NCI-H345 (cell line): ENCODE data around the gene HIVEP3.

ENCODE experiments used
- DNase-seq: peaks from one replicate; lab custom pipeline; 2025; lab: John Stamatoyannopoulos, UW

The HIVEP3 gene

GRCh38 chr1:41664861-41665640, 253.7 kb downstream of the HIVEP3 start:
- no peak for DNase-seq

GRCh38 chr1:41663671-41664400, 254.9 kb downstream of the HIVEP3 start:
- DNase-seq: no peak

GRCh38 chr1:41662765-41663437, 255.8 kb downstream of the HIVEP3 start:
- DNase-seq: peak; percentile 41

- peak; percentile 19 for DNase-seq
Observed at GRCh38 chr1:41662061-41662764, 256.5 kb downstream of the HIVEP3 start.

- DNase-seq: no peak
Observed at GRCh38 chr1:41661428-41662060, 257.2 kb downstream of the HIVEP3 start.

- no peak for DNase-seq
Observed at GRCh38 chr1:41660570-41661427, 257.9 kb downstream of the HIVEP3 start.

- DNase-seq: no peak
Observed at GRCh38 chr1:41659903-41660302, 258.8 kb downstream of the HIVEP3 start.

DNA sequence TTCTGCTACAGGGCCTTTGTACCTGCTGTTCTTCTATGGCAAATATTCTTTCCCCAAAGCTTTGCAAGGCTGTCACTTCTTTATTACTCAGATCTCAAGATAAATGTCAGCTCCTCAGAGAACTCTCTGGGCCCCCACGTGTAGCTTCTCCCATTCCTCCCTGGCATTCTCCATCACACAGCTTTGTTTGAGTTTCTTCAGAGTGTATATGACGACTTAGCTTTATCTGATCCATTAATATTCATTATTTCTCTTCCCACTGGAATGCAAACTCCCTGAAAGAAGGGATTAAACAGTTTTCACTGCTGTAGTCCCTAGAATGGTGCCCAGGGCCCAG, 259.6 kb downstream of the HIVEP3 start:
- no peak for DNase-seq

GRCh38 chr1:41658431-41659158, 260.1 kb downstream of the HIVEP3 start:
- DNase-seq: no peak

DNA sequence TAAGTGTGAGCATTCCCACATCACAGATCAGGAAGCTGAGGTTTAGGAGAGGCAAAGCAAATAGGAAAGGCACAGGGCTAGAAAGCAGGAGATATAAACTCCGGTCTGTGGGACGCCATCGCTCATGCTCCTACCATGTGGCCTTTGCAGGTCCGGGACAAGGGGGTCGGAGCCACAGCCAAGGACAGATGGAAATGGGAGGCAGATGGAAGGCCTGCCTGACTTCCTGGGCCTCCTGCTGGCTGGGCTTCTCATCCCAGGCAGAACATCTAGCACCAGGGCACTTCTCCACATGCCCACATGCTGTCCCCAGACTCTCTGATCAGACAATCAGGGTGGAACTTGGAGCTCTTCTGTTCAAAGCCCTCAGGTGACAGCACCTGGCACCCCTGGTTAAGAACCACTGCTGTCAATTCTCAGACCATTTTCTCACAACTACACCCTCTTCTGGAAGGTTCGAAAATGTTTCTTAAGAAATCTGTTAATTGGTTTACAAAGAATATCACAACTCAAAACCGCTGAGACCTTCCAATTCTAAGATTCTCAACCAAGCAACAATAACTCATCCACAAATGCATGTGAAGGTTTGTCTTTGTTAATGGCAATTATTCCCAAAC, 260.9 kb downstream of the HIVEP3 start:
- DNase-seq: no peak

- no peak for DNase-seq
Observed at GRCh38 chr1:41656825-41657500, 261.8 kb downstream of the HIVEP3 start.

DNA sequence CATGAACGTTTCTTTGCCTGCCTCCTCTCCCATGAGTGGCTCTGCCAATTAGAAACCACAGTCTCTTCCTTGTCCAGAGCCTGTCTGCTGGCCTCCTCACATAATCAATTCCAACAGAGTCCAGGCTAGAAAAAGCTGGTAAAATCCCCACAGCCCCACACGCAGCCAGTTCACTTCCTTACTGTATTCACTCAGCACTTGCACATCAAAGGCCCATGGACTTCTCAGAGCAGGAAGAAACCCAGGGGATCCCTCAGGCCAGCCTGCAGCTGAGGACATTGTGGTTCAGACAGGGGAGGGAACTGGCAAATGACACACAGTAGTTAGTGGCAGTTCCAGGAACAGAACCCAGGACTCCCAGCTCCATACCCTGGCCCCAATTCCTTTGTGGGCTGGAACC, 262.7 kb downstream of the HIVEP3 start:
- DNase-seq: no peak

GRCh38 chr1:41655632-41656031, 263.1 kb downstream of the HIVEP3 start:
- DNase-seq: no peak

- DNase-seq: no peak
Observed at GRCh38 chr1:41653574-41653973, 265.1 kb downstream of the HIVEP3 start.

DNA sequence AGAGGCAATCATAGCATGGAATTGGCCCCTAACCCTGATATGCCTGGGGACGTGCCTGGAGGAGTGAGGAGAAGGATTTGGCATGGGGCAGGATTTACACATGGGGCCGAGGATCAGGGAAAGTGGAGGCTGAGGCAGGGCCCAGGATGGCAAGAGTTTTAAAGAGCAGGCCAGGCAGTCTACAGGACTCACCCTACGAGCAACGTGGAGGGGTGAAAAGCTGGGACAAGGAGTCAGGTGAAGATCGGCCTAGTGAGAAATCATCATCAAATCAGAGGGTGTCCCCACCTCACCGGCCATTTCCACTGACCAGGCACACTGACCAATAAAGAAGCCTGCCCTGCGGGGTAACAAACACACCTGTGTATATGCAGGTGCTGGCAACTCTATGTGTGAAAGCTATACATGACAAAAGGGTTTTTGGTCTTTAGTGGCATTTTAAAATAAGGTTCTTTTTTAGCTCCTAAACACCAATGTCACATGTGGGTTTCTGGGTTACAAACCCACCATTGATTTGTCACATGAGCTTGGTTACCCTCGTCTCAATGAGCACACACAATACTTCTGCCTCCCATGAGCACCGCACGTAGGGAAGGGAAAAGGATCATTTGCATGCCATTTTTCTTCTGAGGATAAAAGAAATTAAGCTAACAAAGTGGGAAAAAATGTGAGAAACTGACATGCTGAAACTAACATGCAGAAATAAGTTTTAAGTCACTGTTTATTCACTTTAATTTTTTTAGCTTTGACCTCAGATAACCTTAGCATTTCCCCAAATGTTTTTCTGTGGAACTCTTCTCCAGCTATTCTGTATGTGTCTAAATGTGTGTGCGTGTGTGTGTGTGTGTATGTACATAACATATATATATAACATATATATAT, 266.1 kb downstream of the HIVEP3 start:
- no peak for DNase-seq

- no peak for DNase-seq
Observed at GRCh38 chr1:41650028-41650880, 268.5 kb downstream of the HIVEP3 start.

- DNase-seq: no peak
Observed at GRCh38 chr1:41649396-41650027, 269.2 kb downstream of the HIVEP3 start.
